Liver (tissue), 8 donors: Measurements from ENCODE around the gene SORL1-AS1.
A peak's percentile ranks its signal among the peaks of the same experiment; 100 is the strongest.

ENCODE experiments used
- DNase-seq: peaks from one replicate; pipeline ENCODE4 v3.0.0-alpha.2; 2017; ENCODE audit warnings: low spot score
- H3K27ac ChIP-seq, 2 donors: one replicate each; pipeline ENCODE4 v1.7.0; 2013; ENCODE audit warnings: inconsistent platforms in 2 of 2, low read length in 2 of 2, control low read depth in 1 of 2, low read depth in 1 of 2, mild to moderate bottlenecking in 1 of 2
- H3K27me3 ChIP-seq, 4 donors: one replicate each; pipeline versions ENCODE4 v1.6.1 to v1.7.0; 2013; ENCODE audit warnings: low read length in 3 of 4, inconsistent platforms in 1 of 4, mild to moderate bottlenecking in 1 of 4, moderate library complexity in 1 of 4; ENCODE audit not compliant: control insufficient read depth in 4 of 4, insufficient read depth in 4 of 4
- H3K36me3 ChIP-seq, 4 donors: one replicate each; pipeline versions ENCODE4 v1.6.1 to v1.7.0; 2013; ENCODE audit warnings: low read length in 3 of 4, mild to moderate bottlenecking in 3 of 4, low read depth in 1 of 4, moderate library complexity in 1 of 4; ENCODE audit not compliant: control insufficient read depth in 4 of 4, insufficient read depth in 3 of 4
- H3K4me1 ChIP-seq, 4 donors: one replicate each; pipeline versions ENCODE4 v1.6.1 to v1.7.0; 2013; ENCODE audit warnings: low read length in 3 of 4, mild to moderate bottlenecking in 3 of 4, moderate library complexity in 1 of 4; ENCODE audit not compliant: control insufficient read depth in 4 of 4, insufficient read depth in 4 of 4
- H3K4me3 ChIP-seq, 3 donors: one replicate each; pipeline versions ENCODE4 v1.6.1 to v1.7.0; 2013; ENCODE audit warnings: low read length in 3 of 3, control low read depth in 1 of 3, low read depth in 1 of 3, mild to moderate bottlenecking in 1 of 3
- H3K9ac ChIP-seq, 2 donors: one replicate each; pipeline ENCODE4 v1.7.0; 2013; ENCODE audit warnings: low read length in 2 of 2, mild to moderate bottlenecking in 2 of 2, moderate library complexity in 2 of 2, control low read depth in 1 of 2, low read depth in 1 of 2
- H3K9me3 ChIP-seq, 4 donors: one replicate each; pipeline versions ENCODE4 v1.6.1 to v1.7.0; 2013; ENCODE audit warnings: low read length in 3 of 4; ENCODE audit not compliant: control insufficient read depth in 4 of 4
- ATF3 ChIP-seq: IDR thresholded peaks from 2 replicates; pipeline ENCODE4 v1.6.1; 2016; ENCODE audit warnings: antibody characterized with exemption
- CTCF ChIP-seq: fragments of 150-350 bp; IDR thresholded peaks from 2 replicates; pipeline ENCODE4 v1.5.1; 2017; ENCODE audit warnings: improper control_type of control experiment, low read depth, low read length; ENCODE audit not compliant: missing input control
- EGR1 ChIP-seq, 2 donors: IDR thresholded peaks; 2 replicates each; pipeline ENCODE4 v1.6.1; 2016 to 2018; ENCODE audit warnings: antibody characterized with exemption in 2 of 2, low read depth in 2 of 2
- FOXA1 ChIP-seq: IDR thresholded peaks from 2 replicates; pipeline ENCODE4 v1.6.1; 2016; ENCODE audit warnings: antibody characterized with exemption
- FOXA2 ChIP-seq: IDR thresholded peaks from 2 replicates; pipeline ENCODE4 v1.6.1; 2016; ENCODE audit warnings: antibody characterized with exemption
- GABPA ChIP-seq, 2 donors: IDR thresholded peaks in 1 of 2; conservative IDR thresholded peaks in 1 of 2; 2 replicates each; pipeline ENCODE4 v1.6.1; 2016; ENCODE audit warnings: antibody characterized with exemption in 2 of 2, mild to moderate bottlenecking in 1 of 2, moderate library complexity in 1 of 2
- HNF4A ChIP-seq, 2 donors: conservative IDR thresholded peaks; 2 replicates each; pipeline ENCODE4 v1.6.1; 2016; ENCODE audit warnings: antibody characterized with exemption in 2 of 2, mild to moderate bottlenecking in 2 of 2
- HNF4G ChIP-seq: IDR thresholded peaks from 2 replicates; pipeline ENCODE4 v1.6.1; 2016; ENCODE audit warnings: antibody characterized with exemption
- JUND ChIP-seq, 2 donors: IDR thresholded peaks; 2 replicates each; pipeline ENCODE4 v1.6.1; 2016; ENCODE audit warnings: antibody characterized with exemption in 2 of 2
- NR2F2 ChIP-seq: IDR thresholded peaks from 2 replicates; pipeline ENCODE4 v1.6.1; 2016; ENCODE audit warnings: antibody characterized with exemption
- RAD21 ChIP-seq, 2 donors: IDR thresholded peaks; 2 replicates each; pipeline ENCODE4 v1.6.1; 2016; ENCODE audit warnings: antibody characterized with exemption in 2 of 2, mild to moderate bottlenecking in 2 of 2
- REST ChIP-seq: IDR thresholded peaks from 2 replicates; pipeline ENCODE4 v1.6.1; 2016; ENCODE audit warnings: antibody characterized with exemption, mild to moderate bottlenecking
- RXRA ChIP-seq, 2 donors: IDR thresholded peaks; 2 replicates each; pipeline ENCODE4 v1.6.1; 2017 to 2018; ENCODE audit warnings: antibody characterized with exemption in 2 of 2, mild to moderate bottlenecking in 1 of 2
- SP1 ChIP-seq: IDR thresholded peaks from 2 replicates; pipeline ENCODE4 v1.6.1; 2018; ENCODE audit warnings: antibody characterized with exemption, mild to moderate bottlenecking
- TAF1 ChIP-seq: conservative IDR thresholded peaks from 2 replicates; pipeline ENCODE4 v1.6.1; 2016; ENCODE audit warnings: antibody characterized with exemption, mild to moderate bottlenecking
- YY1 ChIP-seq: IDR thresholded peaks from 2 replicates; pipeline ENCODE4 v1.6.1; 2016; ENCODE audit warnings: antibody characterized with exemption, mild to moderate bottlenecking
- WGBS: extraction: QIAGEN DNeasy Blood & Tissue Kit; methylation state at CpG from one replicate; pipeline ENCODE4 v1.1.7; 2013; 5-methylcytosine and 5-hydroxymethylcytosine counted together
- TF ChIP-seq, protein P1 (sequence below): IDR thresholded peaks from 2 replicates; pipeline ENCODE4 v1.6.1; 2016; ENCODE audit warnings: antibody characterized with exemption
- TF ChIP-seq, protein P2 (sequence below): IDR thresholded peaks from 2 replicates; pipeline ENCODE4 v1.6.1; 2016; ENCODE audit warnings: antibody characterized with exemption
- donor health status: healthy.
- donor health status: healthy.
- donor health status: healthy.
- donor health status: healthy.
- donor health status: healthy.

The SORL1-AS1 gene

DNA sequence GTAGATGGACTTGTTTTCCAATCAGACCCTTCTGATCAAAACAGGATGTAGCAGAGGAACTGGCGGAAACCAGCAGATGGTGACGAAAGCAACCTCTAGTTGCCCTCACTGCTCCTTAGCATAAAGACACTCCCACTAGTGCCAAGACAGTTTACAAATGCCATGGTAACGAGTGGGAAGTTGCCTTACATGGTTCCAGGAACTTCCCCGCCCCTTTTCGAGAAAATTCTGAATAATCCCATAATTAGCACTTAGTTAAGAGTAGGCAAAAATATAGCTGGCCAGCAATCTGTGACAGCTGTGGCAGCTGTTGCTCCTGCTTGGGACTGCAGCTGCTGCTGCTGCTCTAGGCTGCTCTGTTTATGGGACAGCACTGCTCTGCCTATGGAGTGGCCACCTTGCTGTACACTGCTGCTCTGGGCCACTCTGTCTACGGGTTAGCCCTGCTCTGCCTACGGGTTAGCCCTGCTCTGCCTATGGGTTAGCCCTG is 34.1 kb downstream of the SORL1-AS1 start:
- no peak for TF ChIP-seq REST
- TF ChIP-seq, protein P1, sequence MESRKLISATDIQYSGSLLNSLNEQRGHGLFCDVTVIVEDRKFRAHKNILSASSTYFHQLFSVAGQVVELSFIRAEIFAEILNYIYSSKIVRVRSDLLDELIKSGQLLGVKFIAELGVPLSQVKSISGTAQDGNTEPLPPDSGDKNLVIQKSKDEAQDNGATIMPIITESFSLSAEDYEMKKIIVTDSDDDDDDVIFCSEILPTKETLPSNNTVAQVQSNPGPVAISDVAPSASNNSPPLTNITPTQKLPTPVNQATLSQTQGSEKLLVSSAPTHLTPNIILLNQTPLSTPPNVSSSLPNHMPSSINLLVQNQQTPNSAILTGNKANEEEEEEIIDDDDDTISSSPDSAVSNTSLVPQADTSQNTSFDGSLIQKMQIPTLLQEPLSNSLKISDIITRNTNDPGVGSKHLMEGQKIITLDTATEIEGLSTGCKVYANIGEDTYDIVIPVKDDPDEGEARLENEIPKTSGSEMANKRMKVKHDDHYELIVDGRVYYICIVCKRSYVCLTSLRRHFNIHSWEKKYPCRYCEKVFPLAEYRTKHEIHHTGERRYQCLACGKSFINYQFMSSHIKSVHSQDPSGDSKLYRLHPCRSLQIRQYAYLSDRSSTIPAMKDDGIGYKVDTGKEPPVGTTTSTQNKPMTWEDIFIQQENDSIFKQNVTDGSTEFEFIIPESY, result no peak
- no peak for TF ChIP-seq TAF1
- no peak for TF ChIP-seq JUND (IDR thresholded peaks at IDR 0.05)
- TF ChIP-seq GABPA (IDR thresholded peaks at IDR 0.05 in 1 of 2, conservative IDR thresholded peaks at IDR 0.05 in 1 of 2), result no peak
- TF ChIP-seq CTCF, result no peak
- WGBS, result 80% methylated on average over 7 of the region's 7 CpGs
- H3K36me3 ChIP-seq, result no peaks in the 10 kb centered on the region
- no peak overlapping the region for H3K4me3 ChIP-seq
- no peak overlapping the region for H3K27ac ChIP-seq
- H3K4me1 ChIP-seq, result peaks cover 5 to 16% (median 11%) of the 10 kb centered on the region in 4 donors
- no peak overlapping the region for H3K9ac ChIP-seq
- no peaks in the 10 kb centered on the region for H3K9me3 ChIP-seq
- no peak for DNase-seq
- H3K27me3 ChIP-seq, result no peaks in the 10 kb centered on the region

GRCh38 chr11:121417607-121418006 is 35.2 kb downstream of the SORL1-AS1 start:
- Histone ChIP-seq H3K36me3 (no peaks in the 10 kb centered on the region), H3K27ac (peak overlapping the region; percentile 55 to 69), H3K9me3 (no peaks in the 10 kb centered on the region), H3K27me3 (no peaks in the 10 kb centered on the region), H3K9ac (no peak overlapping the region), H3K4me3 (no peak overlapping the region), H3K4me1 (peaks cover 5 to 16% (median 11%) of the 10 kb centered on the region in 4 donors)
- no peak for TF ChIP-seq TAF1
- no peak for TF ChIP-seq HNF4A (conservative IDR thresholded peaks at IDR 0.05)
- no peak for TF ChIP-seq YY1
- no peak for TF ChIP-seq ATF3
- TF ChIP-seq HNF4G, result no peak
- TF ChIP-seq FOXA1, result no peak
- TF ChIP-seq FOXA2, result no peak
- no peak for TF ChIP-seq RXRA (IDR thresholded peaks at IDR 0.05)
- no peak for TF ChIP-seq RAD21 (IDR thresholded peaks at IDR 0.05)
- TF ChIP-seq SP1, result no peak
- TF ChIP-seq JUND (IDR thresholded peaks at IDR 0.05), result no peak
- TF ChIP-seq, protein P1, result no peak
- TF ChIP-seq, protein P2, sequence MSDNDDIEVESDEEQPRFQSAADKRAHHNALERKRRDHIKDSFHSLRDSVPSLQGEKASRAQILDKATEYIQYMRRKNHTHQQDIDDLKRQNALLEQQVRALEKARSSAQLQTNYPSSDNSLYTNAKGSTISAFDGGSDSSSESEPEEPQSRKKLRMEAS, result no peak
- no peak for TF ChIP-seq EGR1 (IDR thresholded peaks at IDR 0.05; ENCODE audit: low read depth in 2 of 2)
- no peak for TF ChIP-seq GABPA (IDR thresholded peaks at IDR 0.05 in 1 of 2, conservative IDR thresholded peaks at IDR 0.05 in 1 of 2)
- TF ChIP-seq REST, result no peak
- no peak for TF ChIP-seq NR2F2
- 26% methylated on average over 2 of the region's 2 CpGs for WGBS
- no peak for DNase-seq
